HEK293 (cell line): ENCODE results near the gene KLHL36.

ENCODE experiments used
- CTCF ChIA-PET: fragments of 350-600 bp; formaldehyde crosslinking; extraction: SDS; loops from one replicate; lab custom pipeline; 2021; ENCODE audit warnings: antibody characterized with exemption; lab: Yijun Ruan, JAX
- POLR2A ChIA-PET: fragments of 300-600 bp; formaldehyde crosslinking; extraction: SDS; loops from one replicate; lab custom pipeline; 2020; ENCODE audit warnings: antibody characterized with exemption, inconsistent platforms; lab: Yijun Ruan, JAX
- H3K27ac ChIP-seq: fragments of 200-500 bp; sonication (Bioruptor generic); 2 replicates; pipeline ENCODE4 v1.5.1; 2014; ENCODE audit warnings: low read depth, low read length, control low read depth, inconsistent platforms; ENCODE audit errors: extremely low read depth
- H3K36me3 ChIP-seq, 2 experiments: fragments of 200-500 bp in 1 of 2; sonication (Bioruptor generic) in 1 of 2; 1 replicate in 1 of 2; 2 replicates in 1 of 2; pipeline ENCODE4 v1.5.1; 2014 to 2017; ENCODE audit warnings: inconsistent platforms in 2 of 2, low read length in 2 of 2; ENCODE audit not compliant: control insufficient read depth in 2 of 2, insufficient read depth in 1 of 2
- H3K4me1 ChIP-seq: fragments of 200-500 bp; sonication (Bioruptor generic); 2 replicates; pipeline ENCODE4 v1.5.1; 2014; ENCODE audit warnings: mild to moderate bottlenecking, low read length, inconsistent platforms; ENCODE audit not compliant: control insufficient read depth, insufficient read depth
- H3K4me3 ChIP-seq: 2 replicates; pipeline ENCODE4 v1.5.1; 2011; ENCODE audit warnings: low read depth, mild to moderate bottlenecking, control low read depth, low read length, moderate library complexity
- H3K9me3 ChIP-seq: fragments of 200-500 bp; sonication (Bioruptor generic); 2 replicates; pipeline ENCODE4 v1.5.1; 2014; ENCODE audit warnings: low read depth, low read length, inconsistent platforms; ENCODE audit not compliant: control insufficient read depth, insufficient read depth
- FEZF1 ChIP-seq: fragments of 450-650 bp; formaldehyde crosslinking; IDR thresholded peaks from 2 replicates; pipeline ENCODE4 v1.5.1; 2016; ENCODE audit warnings: missing biosample characterization, missing genetic modification characterization
- GLIS2 ChIP-seq: fragments of 450-650 bp; formaldehyde crosslinking; IDR thresholded peaks from 2 replicates; pipeline ENCODE4 v1.5.1; 2016; ENCODE audit warnings: missing biosample characterization, missing genetic modification characterization
- IKZF3 ChIP-seq: fragments of 450-650 bp; IDR thresholded peaks from 2 replicates; pipeline ENCODE4 v1.5.0; 2018; ENCODE audit warnings: missing biosample characterization, mild to moderate bottlenecking, missing genetic modification characterization, moderate library complexity
- KLF10 ChIP-seq: fragments of 450-650 bp; IDR thresholded peaks from 2 replicates; pipeline ENCODE4 v1.5.1; 2018; ENCODE audit warnings: missing biosample characterization, mild to moderate bottlenecking, missing genetic modification characterization
- KLF8 ChIP-seq: fragments of 450-650 bp; formaldehyde crosslinking; IDR thresholded peaks from 2 replicates; pipeline ENCODE4 v1.5.1; 2016; ENCODE audit warnings: missing biosample characterization, missing genetic modification characterization
- MEIS1 ChIP-seq: sonication (generic); formaldehyde crosslinking; IDR thresholded peaks from 2 replicates; pipeline ENCODE4 v1.8.1; 2022; ENCODE audit warnings: missing genetic modification reagents, mild to moderate bottlenecking, borderline replicate concordance
- PRDM1 ChIP-seq: fragments of 450-650 bp; formaldehyde crosslinking; IDR thresholded peaks from 2 replicates; pipeline ENCODE4; 2016; ENCODE audit warnings: missing biosample characterization, missing genetic modification characterization
- REST ChIP-seq: fragments of 450-650 bp; formaldehyde crosslinking; IDR thresholded peaks from 2 replicates; pipeline ENCODE4 v1.5.1; 2016; ENCODE audit warnings: missing biosample characterization, missing genetic modification characterization
- ZBTB26 ChIP-seq: fragments of 450-650 bp; formaldehyde crosslinking; optimal IDR thresholded peaks from 2 replicates; pipeline ENCODE3; 2016; ENCODE audit warnings: missing biosample characterization, mild to moderate bottlenecking, missing genetic modification characterization
- ZFP3 ChIP-seq: fragments of 450-650 bp; formaldehyde crosslinking; IDR thresholded peaks from 2 replicates; pipeline ENCODE4 v1.5.1; 2016; ENCODE audit warnings: low read depth, missing biosample characterization, missing genetic modification characterization
- ZNF121 ChIP-seq: fragments of 450-650 bp; formaldehyde crosslinking; IDR thresholded peaks from 2 replicates; pipeline ENCODE4 v1.5.1; 2016; ENCODE audit warnings: missing biosample characterization, missing genetic modification characterization
- ZNF157 ChIP-seq: fragments of 450-650 bp; formaldehyde crosslinking; IDR thresholded peaks from 2 replicates; pipeline ENCODE4 v1.5.1; 2016; ENCODE audit warnings: missing biosample characterization, missing genetic modification characterization
- ZNF175 ChIP-seq: fragments of 450-650 bp; formaldehyde crosslinking; IDR thresholded peaks from 2 replicates; pipeline ENCODE4 v1.5.1; 2016; ENCODE audit warnings: missing biosample characterization, missing genetic modification characterization
- ZNF184 ChIP-seq: fragments of 450-650 bp; IDR thresholded peaks from 2 replicates; pipeline ENCODE4 v1.5.1; 2018; ENCODE audit warnings: missing biosample characterization, mild to moderate bottlenecking, missing genetic modification characterization
- ZNF24 ChIP-seq: fragments of 450-650 bp; formaldehyde crosslinking; IDR thresholded peaks from 2 replicates; pipeline ENCODE4 v1.5.1; 2016; ENCODE audit warnings: missing biosample characterization, missing genetic modification characterization
- ZNF280C ChIP-seq: fragments of 450-650 bp; formaldehyde crosslinking; IDR thresholded peaks from 2 replicates; pipeline ENCODE4 v1.5.1; 2016; ENCODE audit warnings: missing biosample characterization, missing genetic modification characterization
- ZNF324 ChIP-seq: fragments of 450-650 bp; formaldehyde crosslinking; IDR thresholded peaks from 2 replicates; pipeline ENCODE4 v1.5.1; 2016; ENCODE audit warnings: missing biosample characterization, missing genetic modification characterization
- ZNF335 ChIP-seq: fragments of 450-650 bp; formaldehyde crosslinking; conservative IDR thresholded peaks from 2 replicates; pipeline ENCODE4 v1.5.1; 2016; ENCODE audit warnings: missing biosample characterization, missing genetic modification characterization
- ZNF423 ChIP-seq: fragments of 450-650 bp; formaldehyde crosslinking; IDR thresholded peaks from 2 replicates; pipeline ENCODE4 v1.5.1; 2016; ENCODE audit warnings: missing biosample characterization, missing genetic modification characterization
- ZNF449 ChIP-seq: fragments of 450-650 bp; formaldehyde crosslinking; IDR thresholded peaks from 2 replicates; pipeline ENCODE4 v1.5.1; 2017; ENCODE audit warnings: missing biosample characterization, mild to moderate bottlenecking, missing genetic modification characterization, moderate library complexity
- ZNF514 ChIP-seq: fragments of 450-650 bp; formaldehyde crosslinking; IDR thresholded peaks from 2 replicates; pipeline ENCODE4 v1.5.1; 2016; ENCODE audit warnings: missing biosample characterization, missing genetic modification characterization
- ZNF548 ChIP-seq: fragments of 450-650 bp; formaldehyde crosslinking; IDR thresholded peaks from 2 replicates; pipeline ENCODE4 v1.5.1; 2016; ENCODE audit warnings: missing biosample characterization, missing genetic modification characterization
- ZNF571 ChIP-seq: fragments of 450-650 bp; formaldehyde crosslinking; IDR thresholded peaks from 2 replicates; pipeline ENCODE4 v1.5.0; 2017; ENCODE audit warnings: missing biosample characterization, missing genetic modification characterization
- ZNF600 ChIP-seq: fragments of 450-650 bp; formaldehyde crosslinking; IDR thresholded peaks from 2 replicates; pipeline ENCODE4 v1.5.1; 2016; ENCODE audit warnings: missing biosample characterization, missing genetic modification characterization
- ZNF626 ChIP-seq: fragments of 450-650 bp; sonication (Bioruptor Pico); formaldehyde crosslinking; IDR thresholded peaks from 2 replicates; pipeline ENCODE4 v1.5.1; 2018; ENCODE audit warnings: missing biosample characterization, missing genetic modification characterization, inconsistent platforms
- ZNF660 ChIP-seq: fragments of 450-650 bp; IDR thresholded peaks from 2 replicates; pipeline ENCODE4 v1.5.1; 2018; ENCODE audit warnings: missing biosample characterization, mild to moderate bottlenecking, missing genetic modification characterization
- ZNF785 ChIP-seq: fragments of 450-650 bp; formaldehyde crosslinking; IDR thresholded peaks from 2 replicates; pipeline ENCODE4 v1.5.1; 2016; ENCODE audit warnings: missing biosample characterization, missing genetic modification characterization
- ZSCAN4 ChIP-seq: fragments of 450-650 bp; formaldehyde crosslinking; IDR thresholded peaks from 2 replicates; pipeline ENCODE4 v1.5.1; 2017; ENCODE audit warnings: missing biosample characterization, missing genetic modification characterization

KLHL36 gene

GRCh38 chr16:84611041-84611440 is 37.3 kb upstream of the KLHL36 start:
- Histone ChIP-seq H3K4me1 (no peaks in the 10 kb centered on the region), H3K27ac (no peak overlapping the region), H3K9me3 (no peaks in the 10 kb centered on the region), H3K36me3 (peaks cover 0 to 15% of the 10 kb centered on the region in 2 experiments; a peak in 1 of 3 replicates), H3K4me3 (no peak overlapping the region)
- no peak for TF ChIP-seq ZNF24 (tag by site-specific recombination)
- TF ChIP-seq ZNF423 (tag by site-specific recombination): no peak
- TF ChIP-seq ZNF514 (tag by site-specific recombination): no peak
- no peak for TF ChIP-seq ZNF157 (tag by site-specific recombination)
- no peak for TF ChIP-seq ZBTB26
- no peak for TF ChIP-seq ZNF175
- no peak for TF ChIP-seq ZNF626 (tag by site-specific recombination)
- TF ChIP-seq PRDM1 (tag by site-specific recombination): no peak
- TF ChIP-seq ZSCAN4 (tag by site-specific recombination): no peak
- no peak for TF ChIP-seq KLF8 (tag by site-specific recombination)
- no peak for TF ChIP-seq ZNF660 (tag by site-specific recombination)
- TF ChIP-seq ZNF324: no peak
- TF ChIP-seq ZNF600 (tag by site-specific recombination): no peak
- POLR2A ChIA-PET: no interaction called here
- CTCF ChIA-PET: no interaction called here

GRCh38 chr16:84612686-84613085 is 35.6 kb upstream of the KLHL36 start:
- H3K9me3 ChIP-seq: no peaks in the 10 kb centered on the region
- TF ChIP-seq ZNF121 (tag by site-specific recombination) (no peak), MEIS1 (CRISPR knock-in tag) (no peak), KLF10 (tag by site-specific recombination) (no peak), REST (tag by site-specific recombination) (no peak), ZNF280C (no peak), ZNF184 (no peak), ZNF449 (tag by site-specific recombination) (no peak), ZNF335 (tag by site-specific recombination) (no peak), FEZF1 (no peak), ZNF423 (tag by site-specific recombination) (no peak), ZNF571 (tag by site-specific recombination) (no peak), ZNF24 (tag by site-specific recombination) (no peak), ZFP3 (tag by site-specific recombination) (no peak), IKZF3 (tag by site-specific recombination) (no peak), ZNF514 (tag by site-specific recombination) (no peak), ZNF548 (tag by site-specific recombination) (no peak), ZNF785 (tag by site-specific recombination) (no peak), GLIS2 (tag by site-specific recombination) (no peak)
- no peak overlapping the region for H3K27ac ChIP-seq
- POLR2A ChIA-PET: no interaction called here
- no peak overlapping the region for H3K4me3 ChIP-seq
- H3K36me3 ChIP-seq: peaks cover 0 to 15% of the 10 kb centered on the region in 2 experiments; a peak in 1 of 3 replicates
- CTCF ChIA-PET: no interaction called here
- peaks cover 4% of the 10 kb centered on the region; the same call in 1 of the 2 replicates for H3K4me1 ChIP-seq
